Measurements from ENCODE around the gene ELAPOR1. TPM values are rescaled to one million over a fixed set of nuclear protein-coding genes. Genes with fewer than 3 reads are reported as not detected.

The ELAPOR1 gene, protein sequence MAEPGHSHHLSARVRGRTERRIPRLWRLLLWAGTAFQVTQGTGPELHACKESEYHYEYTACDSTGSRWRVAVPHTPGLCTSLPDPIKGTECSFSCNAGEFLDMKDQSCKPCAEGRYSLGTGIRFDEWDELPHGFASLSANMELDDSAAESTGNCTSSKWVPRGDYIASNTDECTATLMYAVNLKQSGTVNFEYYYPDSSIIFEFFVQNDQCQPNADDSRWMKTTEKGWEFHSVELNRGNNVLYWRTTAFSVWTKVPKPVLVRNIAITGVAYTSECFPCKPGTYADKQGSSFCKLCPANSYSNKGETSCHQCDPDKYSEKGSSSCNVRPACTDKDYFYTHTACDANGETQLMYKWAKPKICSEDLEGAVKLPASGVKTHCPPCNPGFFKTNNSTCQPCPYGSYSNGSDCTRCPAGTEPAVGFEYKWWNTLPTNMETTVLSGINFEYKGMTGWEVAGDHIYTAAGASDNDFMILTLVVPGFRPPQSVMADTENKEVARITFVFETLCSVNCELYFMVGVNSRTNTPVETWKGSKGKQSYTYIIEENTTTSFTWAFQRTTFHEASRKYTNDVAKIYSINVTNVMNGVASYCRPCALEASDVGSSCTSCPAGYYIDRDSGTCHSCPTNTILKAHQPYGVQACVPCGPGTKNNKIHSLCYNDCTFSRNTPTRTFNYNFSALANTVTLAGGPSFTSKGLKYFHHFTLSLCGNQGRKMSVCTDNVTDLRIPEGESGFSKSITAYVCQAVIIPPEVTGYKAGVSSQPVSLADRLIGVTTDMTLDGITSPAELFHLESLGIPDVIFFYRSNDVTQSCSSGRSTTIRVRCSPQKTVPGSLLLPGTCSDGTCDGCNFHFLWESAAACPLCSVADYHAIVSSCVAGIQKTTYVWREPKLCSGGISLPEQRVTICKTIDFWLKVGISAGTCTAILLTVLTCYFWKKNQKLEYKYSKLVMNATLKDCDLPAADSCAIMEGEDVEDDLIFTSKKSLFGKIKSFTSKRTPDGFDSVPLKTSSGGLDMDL
- total RNA-seq (under 1 TPM in 8 of 10 donors, not detected in 2; 0.18 to 0.54 (median 0.35) TPM), polyA plus RNA-seq (under 1 TPM; 0.06 to 0.07 TPM)
- long read RNA-seq, donor 1: 0 reads
- long read RNA-seq, donor 2: 0 reads
- long read RNA-seq, donor 3: 0 reads

DNA sequence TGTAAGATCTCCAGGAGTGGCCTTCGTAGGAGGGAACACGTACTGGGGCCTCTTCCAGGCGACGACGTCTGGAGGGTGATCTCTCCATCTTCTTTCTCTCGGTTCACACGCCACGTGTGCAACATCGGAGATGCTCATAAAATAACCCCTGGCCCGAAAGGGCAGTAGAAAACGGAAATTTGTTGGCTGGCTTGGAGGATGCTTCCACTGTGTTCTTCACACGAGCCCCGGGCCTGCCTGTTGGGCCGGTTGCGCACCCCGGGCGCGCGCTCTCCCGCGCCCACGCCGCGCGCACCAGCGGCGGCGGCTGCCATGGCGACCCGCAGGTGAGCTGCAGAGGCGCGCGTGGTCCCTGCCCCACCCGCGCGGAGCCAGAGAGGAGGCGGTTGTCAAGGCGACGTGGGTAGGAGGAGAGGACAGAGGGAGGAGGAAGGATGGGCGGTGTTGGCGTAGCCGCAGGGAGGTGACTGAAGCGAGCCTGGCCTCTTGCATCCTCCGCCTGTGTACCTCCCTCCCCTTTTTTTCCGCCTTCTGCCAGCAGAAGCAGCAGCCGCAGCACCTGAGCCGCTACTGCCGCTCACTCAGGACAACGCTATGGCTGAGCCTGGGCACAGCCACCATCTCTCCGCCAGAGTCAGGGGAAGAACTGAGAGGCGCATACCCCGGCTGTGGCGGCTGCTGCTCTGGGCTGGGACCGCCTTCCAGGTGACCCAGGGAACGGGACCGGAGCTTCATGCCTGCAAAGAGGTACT is at the start of gene ELAPOR1:
ELAPOR1 (plus strand) TSS at position 526 of the 752 bp plus-strand sequence; CDS start at position 595, 69 bp downstream.
- ATAC-seq (peak in 7 of 8 donors; percentile 4 to 47 (median 21)), DNase-seq (peak in 1 of 2 donors; percentile 35)
- Histone ChIP-seq H3K27me3 (peaks cover 7 to 48% (median 38%) of the 10 kb centered on the region in 7 donors), H3K27ac (no peak within 1 kb of the TSS), H3K4me3 (peak within 1 kb of the TSS in 9 of 10 donors; percentile 18 to 50 (median 33)), H3K4me1 (peaks cover 2 to 33% (median 22%) of the 10 kb centered on the region in 9 donors), H3K36me3 (no peaks in the 10 kb centered on the region), H3K9me3 (no peaks in the 10 kb centered on the region)
- TF ChIP-seq, protein P1, sequence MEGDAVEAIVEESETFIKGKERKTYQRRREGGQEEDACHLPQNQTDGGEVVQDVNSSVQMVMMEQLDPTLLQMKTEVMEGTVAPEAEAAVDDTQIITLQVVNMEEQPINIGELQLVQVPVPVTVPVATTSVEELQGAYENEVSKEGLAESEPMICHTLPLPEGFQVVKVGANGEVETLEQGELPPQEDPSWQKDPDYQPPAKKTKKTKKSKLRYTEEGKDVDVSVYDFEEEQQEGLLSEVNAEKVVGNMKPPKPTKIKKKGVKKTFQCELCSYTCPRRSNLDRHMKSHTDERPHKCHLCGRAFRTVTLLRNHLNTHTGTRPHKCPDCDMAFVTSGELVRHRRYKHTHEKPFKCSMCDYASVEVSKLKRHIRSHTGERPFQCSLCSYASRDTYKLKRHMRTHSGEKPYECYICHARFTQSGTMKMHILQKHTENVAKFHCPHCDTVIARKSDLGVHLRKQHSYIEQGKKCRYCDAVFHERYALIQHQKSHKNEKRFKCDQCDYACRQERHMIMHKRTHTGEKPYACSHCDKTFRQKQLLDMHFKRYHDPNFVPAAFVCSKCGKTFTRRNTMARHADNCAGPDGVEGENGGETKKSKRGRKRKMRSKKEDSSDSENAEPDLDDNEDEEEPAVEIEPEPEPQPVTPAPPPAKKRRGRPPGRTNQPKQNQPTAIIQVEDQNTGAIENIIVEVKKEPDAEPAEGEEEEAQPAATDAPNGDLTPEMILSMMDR (IDR thresholded peaks at IDR 0.05): no peak
- intact Hi-C loops (cut with DNase I): loop anchor here in 7 of 10 donors (2.0 to 10.0 kb wide), 5 partner anchors 81 to 286 kb away; partner anchors contain the start of gene CLCC1 (in 4 of the 7)
- 1 to 3% methylated on average over 53 to 56 of the region's 56 CpGs for WGBS, 2 donors

GRCh38 chr1:109065137-109065536 is 48.8 kb upstream of the ELAPOR1 start:
- intact Hi-C loops (cut with DNase I): no loop called here
- Histone ChIP-seq H3K4me3 (no peak overlapping the region), H3K9me3 (no peaks in the 10 kb centered on the region), H3K36me3 (peaks cover 0 to 79% (median 39%) of the 10 kb centered on the region in 9 donors), H3K27me3 (no peaks in the 10 kb centered on the region), H3K4me1 (peaks cover 0 to 14% (median 4%) of the 10 kb centered on the region in 9 donors), H3K27ac (no peak overlapping the region)
- WGBS, 2 donors: 96 to 98% methylated on average over 3 of the region's 3 CpGs
- DNase-seq: no peak
- TF ChIP-seq, protein P1 (IDR thresholded peaks at IDR 0.05): no peak
- ATAC-seq: no peak

DNA sequence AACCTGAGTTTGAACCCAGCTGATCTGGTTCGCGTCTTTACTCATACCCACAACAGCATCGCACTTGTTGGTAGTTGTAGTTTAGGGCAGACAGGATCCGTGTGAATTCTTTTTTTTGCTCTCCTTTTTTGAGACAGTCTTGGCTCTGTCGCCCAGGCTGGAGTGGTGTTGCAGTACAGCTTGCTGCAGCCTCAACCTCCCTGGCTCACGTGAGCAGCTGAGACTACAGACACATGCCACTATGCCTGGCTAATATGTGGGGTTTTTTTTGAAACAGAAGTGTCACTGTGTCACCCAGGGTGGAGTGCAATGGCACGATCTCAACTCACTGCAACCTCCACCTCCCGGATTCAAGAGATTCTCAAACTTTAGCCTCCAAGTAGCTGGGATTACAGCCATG is 46.0 kb upstream of the ELAPOR1 start:
- no peak overlapping the region for H3K27ac ChIP-seq
- H3K36me3 ChIP-seq: peaks cover 0 to 98% (median 39%) of the 10 kb centered on the region in 9 donors
- ATAC-seq (peak in 2 of 8 donors; percentile 21 to 22), DNase-seq (no peak)
- H3K9me3 ChIP-seq: no peaks in the 10 kb centered on the region
- WGBS, 2 donors: 81 to 84% methylated on average over 8 of the region's 8 CpGs
- peaks cover 0 to 18% (median 5%) of the 10 kb centered on the region in 9 donors for H3K4me1 ChIP-seq
- no peaks in the 10 kb centered on the region for H3K27me3 ChIP-seq
- TF ChIP-seq, protein P1 (IDR thresholded peaks at IDR 0.05): no peak
- intact Hi-C loops (cut with DNase I): no loop called here
- no peak overlapping the region for H3K4me3 ChIP-seq

Measured in heart right ventricle (tissue), 16 donors.